ENCODE measurements around the gene SPCS2.

- no peak for TF ChIP-seq CTCF (IDR thresholded peaks at IDR 0.05)
- no peak for TF ChIP-seq POLR2A (IDR thresholded peaks at IDR 0.05)
These were observed 22.4 kb downstream of the SPCS2 start for GRCh38 chr11:74971424-74971823.

Data from Peyer's patch (tissue), 4 donors.